ENCODE measurements around the gene IPCEF1.

- TF ChIP-seq CTCF (IDR thresholded peaks at IDR 0.05) (no peak), EP300 (IDR thresholded peaks at IDR 0.05) (no peak)
Measured at GRCh38 chr6:154274168-154274567, 82.4 kb downstream of the IPCEF1 start.

Data from tibial nerve (tissue), 4 donors.